HEK293T (cell line): ENCODE data around the gene ATP8A2.
"Not testable (repeated sequence)": the region's sequence is repeated elsewhere in the genome, so short reads cannot be mapped to it uniquely, and the experiment has no call there.

Experiments used
- CTCF ChIA-PET: fragments of 350-600 bp; formaldehyde crosslinking; extraction: SDS; loops from one replicate; lab custom pipeline; 2021; ENCODE audit warnings: antibody characterized with exemption, inconsistent platforms; lab: Yijun Ruan, JAX
- POLR2A ChIA-PET: fragments of 350-600 bp; formaldehyde crosslinking; extraction: SDS; loops from one replicate; lab custom pipeline; 2020; ENCODE audit warnings: antibody characterized with exemption, inconsistent platforms; lab: Yijun Ruan, JAX
- DNase-seq: peaks from one replicate; pipeline ENCODE4 v3.0.0; 2012; ENCODE audit warnings: mixed read lengths; ENCODE audit errors: extremely low spot score
- ARNT ChIP-seq: fragments of 450-650 bp; IDR thresholded peaks from 2 replicates; pipeline ENCODE4 v1.6.1; 2017; ENCODE audit warnings: mild to moderate bottlenecking
- BHLHE40 ChIP-seq: fragments of 450-650 bp; IDR thresholded peaks from 2 replicates; pipeline ENCODE4 v1.6.1; 2016; ENCODE audit warnings: mild to moderate bottlenecking, moderate library complexity, borderline replicate concordance
- CTBP1 ChIP-seq: fragments of 450-650 bp; IDR thresholded peaks from 2 replicates; pipeline ENCODE4 v1.6.1; 2016; ENCODE audit warnings: borderline replicate concordance
- ELF4 ChIP-seq: fragments of 450-650 bp; IDR thresholded peaks from 2 replicates; pipeline ENCODE4 v1.6.1; 2017; ENCODE audit warnings: antibody characterized with exemption
- FOXA1 ChIP-seq: fragments of 450-650 bp; IDR thresholded peaks from 2 replicates; pipeline ENCODE4 v1.6.1; 2016; ENCODE audit warnings: mild to moderate bottlenecking
- FOXK2 ChIP-seq: fragments of 450-650 bp; IDR thresholded peaks from 2 replicates; pipeline ENCODE4 v1.6.1; 2016; ENCODE audit warnings: mild to moderate bottlenecking
- FOXM1 ChIP-seq: fragments of 450-650 bp; IDR thresholded peaks from 2 replicates; pipeline ENCODE4 v1.6.1; 2017; ENCODE audit warnings: mild to moderate bottlenecking, borderline replicate concordance
- HDGF ChIP-seq: fragments of 450-650 bp; IDR thresholded peaks from 2 replicates; pipeline ENCODE4 v1.6.1; 2017; ENCODE audit warnings: antibody characterized with exemption, borderline replicate concordance
- L3MBTL2 ChIP-seq: fragments of 450-650 bp; conservative IDR thresholded peaks from 2 replicates; pipeline ENCODE4 v1.6.1; 2016; ENCODE audit warnings: mild to moderate bottlenecking
- LEF1 ChIP-seq: fragments of 450-650 bp; IDR thresholded peaks from 2 replicates; pipeline ENCODE4 v1.6.1; 2017; ENCODE audit warnings: mild to moderate bottlenecking, borderline replicate concordance
- NFRKB ChIP-seq: fragments of 450-650 bp; IDR thresholded peaks from 2 replicates; pipeline ENCODE4 v1.6.1; 2016; ENCODE audit warnings: mild to moderate bottlenecking, moderate library complexity
- SP1 ChIP-seq: fragments of 450-650 bp; IDR thresholded peaks from 2 replicates; pipeline ENCODE4 v1.6.1; 2017
- SUZ12 ChIP-seq: fragments of 450-650 bp; IDR thresholded peaks from 2 replicates; pipeline ENCODE4 v1.6.1; 2016; ENCODE audit warnings: mild to moderate bottlenecking
- TARDBP ChIP-seq: fragments of 450-650 bp; IDR thresholded peaks from 2 replicates; pipeline ENCODE4 v1.6.1; 2016
- ZNF384 ChIP-seq: fragments of 450-650 bp; IDR thresholded peaks from 2 replicates; pipeline ENCODE4 v1.6.1; 2016
- TF ChIP-seq, protein P1 (sequence below): fragments of 450-650 bp; IDR thresholded peaks from 2 replicates; pipeline ENCODE4 v1.6.1; 2016

ATP8A2 gene

DNA sequence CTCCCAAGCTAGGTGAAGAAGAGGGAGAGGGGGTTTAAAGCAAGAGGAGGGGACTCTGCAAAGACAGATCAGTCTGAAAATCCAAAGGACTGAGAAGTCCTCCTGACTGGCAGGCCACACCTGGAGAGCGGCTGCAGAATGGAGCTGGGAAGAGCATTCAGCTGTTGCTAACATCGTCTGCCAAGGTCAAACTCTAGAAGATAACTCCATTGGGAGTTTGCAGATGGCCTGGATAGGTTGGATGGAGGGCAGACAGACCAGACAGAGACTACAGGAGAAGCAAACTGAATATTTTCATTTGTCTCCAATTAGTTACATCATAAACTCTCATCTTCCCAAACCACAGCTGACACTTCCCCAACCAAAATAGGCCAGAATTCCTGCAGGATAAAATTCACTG, 699.9 kb downstream of the ATP8A2 start:
- ChIA-PET POLR2A (no interaction called here), CTCF (no interaction called here)
- no peak for TF ChIP-seq NFRKB
- no peak for TF ChIP-seq SP1
- TF ChIP-seq, protein P1, sequence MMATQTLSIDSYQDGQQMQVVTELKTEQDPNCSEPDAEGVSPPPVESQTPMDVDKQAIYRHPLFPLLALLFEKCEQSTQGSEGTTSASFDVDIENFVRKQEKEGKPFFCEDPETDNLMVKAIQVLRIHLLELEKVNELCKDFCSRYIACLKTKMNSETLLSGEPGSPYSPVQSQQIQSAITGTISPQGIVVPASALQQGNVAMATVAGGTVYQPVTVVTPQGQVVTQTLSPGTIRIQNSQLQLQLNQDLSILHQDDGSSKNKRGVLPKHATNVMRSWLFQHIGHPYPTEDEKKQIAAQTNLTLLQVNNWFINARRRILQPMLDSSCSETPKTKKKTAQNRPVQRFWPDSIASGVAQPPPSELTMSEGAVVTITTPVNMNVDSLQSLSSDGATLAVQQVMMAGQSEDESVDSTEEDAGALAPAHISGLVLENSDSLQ, result no peak
- TF ChIP-seq ELF4, result no peak
- no peak for TF ChIP-seq LEF1
- no peak for DNase-seq

DNA sequence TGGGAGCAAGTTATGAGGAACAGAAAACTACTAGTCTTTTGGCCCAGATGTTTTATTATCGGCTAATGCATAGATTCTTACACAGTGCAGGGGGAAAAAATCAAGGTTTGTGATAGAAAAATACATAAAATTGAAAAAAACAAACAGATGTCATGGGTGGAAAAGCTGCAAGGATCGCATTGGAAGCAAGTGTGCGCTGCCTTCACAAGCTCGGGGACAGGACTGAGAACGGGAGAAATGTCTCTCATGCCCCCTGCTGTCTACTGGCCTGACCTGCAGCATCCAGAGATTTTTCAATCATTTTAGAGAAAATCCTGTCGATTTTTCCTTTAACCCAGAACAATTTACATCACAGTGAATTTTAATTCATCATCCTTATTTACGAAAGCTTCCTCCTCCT, 700.6 kb downstream of the ATP8A2 start:
- DNase-seq, CTCF ChIA-PET, POLR2A ChIA-PET: not testable (repeated sequence)

DNA sequence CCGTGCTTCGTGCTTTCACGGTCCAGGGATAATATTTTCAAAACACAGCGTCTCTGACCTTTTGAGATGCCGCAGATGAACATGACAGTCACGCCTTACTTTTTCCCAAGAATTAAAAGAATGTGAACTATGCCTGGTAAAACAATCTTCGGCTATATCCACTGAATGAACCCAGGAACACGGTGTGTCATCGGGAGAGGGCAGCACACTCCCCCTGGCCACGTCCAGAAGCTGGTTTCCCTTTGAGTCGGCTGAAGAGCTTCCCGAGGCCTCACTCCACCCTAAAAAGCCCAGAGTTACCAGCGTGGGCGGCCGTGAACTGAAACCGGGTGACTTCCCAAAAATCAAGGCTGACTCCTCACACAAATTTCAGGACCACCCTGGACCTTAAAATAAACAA, 702.9 kb downstream of the ATP8A2 start:
- no peak for DNase-seq

More for the DNA sequence above, 702.9 kb downstream of the ATP8A2 start:
- ChIA-PET CTCF (interaction anchor here (0.6 to 0.9 kb wide), 2 partner anchors 46 to 126 kb away, joined by 3 to 11 read pairs; no protein-coding TSS in a partner anchor), POLR2A (no interaction called here)
- TF ChIP-seq ZNF384, result no peak
- no peak for TF ChIP-seq ARNT
- TF ChIP-seq TARDBP, result no peak
- no peak for TF ChIP-seq NFRKB
- no peak for TF ChIP-seq FOXM1
- no peak for TF ChIP-seq BHLHE40
- TF ChIP-seq, protein P1, result no peak
- TF ChIP-seq SP1, result no peak
- TF ChIP-seq ELF4, result no peak
- no peak for TF ChIP-seq SUZ12
- TF ChIP-seq LEF1, result no peak
- no peak for TF ChIP-seq HDGF
- no peak for TF ChIP-seq CTBP1
- no peak for TF ChIP-seq FOXA1
- no peak for TF ChIP-seq FOXK2
- no peak for TF ChIP-seq L3MBTL2
